ENCODE data around the gene MAB21L4. TPM values are rescaled to one million over a fixed set of nuclear protein-coding genes. Genes with fewer than 3 reads are reported as not detected.
A peak's percentile ranks its signal among the peaks of the same experiment; 100 is the strongest.

MAB21L4 gene
- total RNA-seq, 1 experiment from 2014 or later, result 0.15 TPM

GRCh38 chr2:240928476-240929363, 32.8 kb upstream of the MAB21L4 start:
- Mint-ChIP-seq H3K27ac (peak overlapping the region in 1 of 3 experiments; percentile 80; a peak in 2 of 7 replicates), H3K9me3 (no peaks in the 10 kb centered on the region), H3K27me3 (ENCODE audit: low read depth) (no peaks in the 10 kb centered on the region; the same call in 1 of the 2 replicates), H3K4me1 (no peaks in the 10 kb centered on the region), H3K36me3 (ENCODE audit: insufficient read depth in 1 of 3, low read depth in 3 of 3) (no peaks in the 10 kb centered on the region), H3K4me3 (no peak overlapping the region)
- Histone ChIP-seq H2BK5ac (ENCODE audit: insufficient read length, low read length) (no peak overlapping the region), H2AFZ (ENCODE audit: low read length) (no peak overlapping the region), H2BK20ac (ENCODE audit: low read depth, low read length, poor library complexity, severe bottlenecking) (no peak overlapping the region), H4K91ac (ENCODE audit: insufficient read length, low read depth, low read length) (peak overlapping the region; percentile 72), H2BK12ac (ENCODE audit: insufficient read length, low read depth, low read length) (no peak overlapping the region), H3K23ac (ENCODE audit: insufficient read length, low read depth, low read length) (no peak overlapping the region), H3K4ac (ENCODE audit: low read depth, low read length) (no peak overlapping the region), H2BK120ac (ENCODE audit: low read depth, low read length, poor library complexity, severe bottlenecking) (no peak overlapping the region), H4K5ac (ENCODE audit: insufficient read length, low read depth, low read length) (no peak overlapping the region), H3K4me1 (ENCODE audit: insufficient read depth, low read length) (no peaks in the 10 kb centered on the region), H3K14ac (ENCODE audit: insufficient read depth, low read length) (peak overlapping the region; percentile 44; the same call in 1 of the 2 replicates), H3K23me2 (ENCODE audit: insufficient read length, low read depth, low read length, poor library complexity, severe bottlenecking) (no peaks in the 10 kb centered on the region), H4K20me1 (ENCODE audit: control insufficient read depth, insufficient read depth, insufficient read length) (no peaks in the 10 kb centered on the region), H3K79me2 (ENCODE audit: insufficient read depth, low read length) (no peaks in the 10 kb centered on the region), H3T11ph (ENCODE audit: low read length) (no peak overlapping the region), H3K9ac (ENCODE audit: extremely low read depth, insufficient read length, low read length) (no peak overlapping the region), H3K79me1 (ENCODE audit: insufficient read depth, low read depth, low read length, poor library complexity, severe bottlenecking) (no peaks in the 10 kb centered on the region), H2BK15ac (ENCODE audit: low read depth, low read length) (no peak overlapping the region), H2AK5ac (ENCODE audit: insufficient read length, low read length) (no peak overlapping the region), H3K56ac (ENCODE audit: insufficient read length, low read depth, low read length) (no peak overlapping the region), H3K9me3 (ENCODE audit: control insufficient read depth, low read depth, low read length) (no peaks in the 10 kb centered on the region), H3K27ac (ENCODE audit: insufficient read length, low read depth, low read length) (no peak overlapping the region), H3K18ac (ENCODE audit: insufficient read length, low read depth, low read length) (no peak overlapping the region), H3K4me2 (ENCODE audit: insufficient read depth, insufficient read length, low read length) (no peak overlapping the region), H4K8ac (replicated peaks; ENCODE audit: insufficient read length, low read depth, low read length) (no peak overlapping the region), H3K27me3 (ENCODE audit: insufficient read depth, low read length) (no peaks in the 10 kb centered on the region)
- WGBS (ENCODE audit: extremely low coverage, insufficient read length, low lambda C conversion rate), result no CpG with 5 or more reads among the region's 24 CpGs
- no peak for TF ChIP-seq CTCF (conservative IDR thresholded peaks at IDR 0.05)
- peak; percentile 18 for DNase-seq

All from H9 (cell line).